Muscle of leg (tissue), 11 donors: ENCODE data around the gene PHTF2. TPM values are rescaled to one million over a fixed set of nuclear protein-coding genes. Genes with fewer than 3 reads are reported as not detected.
A peak's percentile ranks its signal among the peaks of the same experiment; 100 is the strongest.

Experiments
- DNase-seq: peaks from one replicate; pipeline ENCODE4 v3.0.0; 2013
- H3K27ac ChIP-seq: one replicate; pipeline ENCODE4 v1.5.1; 2013; ENCODE audit warnings: mild to moderate bottlenecking, low read length, control low read depth
- H3K27me3 ChIP-seq: one replicate; pipeline ENCODE4 v1.6.1; 2013; ENCODE audit warnings: low read length; ENCODE audit not compliant: control insufficient read depth, insufficient read depth
- H3K36me3 ChIP-seq: one replicate; pipeline ENCODE4 v1.6.1; 2013; ENCODE audit warnings: low read length; ENCODE audit not compliant: control insufficient read depth, insufficient read depth
- H3K4me1 ChIP-seq: one replicate; pipeline ENCODE4 v1.6.1; 2013; ENCODE audit warnings: low read length; ENCODE audit not compliant: control insufficient read depth, insufficient read depth
- H3K4me3 ChIP-seq: one replicate; pipeline ENCODE4 v1.5.1; 2013; ENCODE audit warnings: low read length, control low read depth
- H3K9me3 ChIP-seq: replicated peaks from 2 replicates; pipeline ENCODE4 v1.6.1; 2013; ENCODE audit warnings: low read depth, low read length; ENCODE audit not compliant: control insufficient read depth
- WGBS: methylation state at CpG from one replicate; pipeline ENCODE4 v1.1.5; 2013; ENCODE audit warnings: missing lambda C conversion rate; ENCODE audit not compliant: insufficient coverage; 5-methylcytosine and 5-hydroxymethylcytosine counted together
- polyA plus RNA-seq, 8 donors: library from polyadenylated mRNA; unstranded; fragments of 120-200 nt; gene quantifications; one replicate each; pipeline versions ENCODE4 v1.2.1 to v1.2.3, GENCODE V29; 2013; ENCODE audit warnings: inconsistent platforms in 1 of 8, low replicate concordance in 1 of 8; ENCODE audit not compliant: insufficient read length in 8 of 8, insufficient read depth in 1 of 8
- total RNA-seq: library from RNA; stranded (reverse); fragments of 120-200 nt; gene quantifications from one replicate; pipeline ENCODE4 v1.2.4, GENCODE V29; 2013

PHTF2 gene
- total and polyA plus RNA-seq, 9 donors: 10.5 to 21.7 (median 18.6) TPM

DNA sequence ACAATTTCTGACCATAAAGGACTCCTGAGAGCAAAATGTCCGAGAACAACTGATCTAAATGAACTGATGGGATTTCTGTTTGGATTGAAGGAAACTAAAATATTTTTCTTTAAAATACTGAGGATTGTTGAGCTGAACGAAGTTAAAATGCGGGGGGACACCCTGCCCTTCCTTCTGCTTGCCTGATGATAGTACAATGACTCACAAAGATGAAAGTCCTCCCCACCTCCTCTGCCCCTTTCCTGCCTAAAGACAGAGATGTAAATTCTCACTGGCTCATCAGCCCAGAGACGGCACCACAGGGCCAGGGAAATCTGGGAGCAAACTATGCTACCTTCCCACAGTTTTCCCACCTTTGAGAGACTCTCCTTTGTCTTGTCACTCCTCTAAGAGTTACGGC is 180.6 kb downstream of the PHTF2 start:
- H3K4me3 ChIP-seq: no peak overlapping the region
- no peaks in the 10 kb centered on the region for H3K27me3 ChIP-seq
- no peak overlapping the region for H3K27ac ChIP-seq
- H3K4me1 ChIP-seq: no peaks in the 10 kb centered on the region
- no peaks in the 10 kb centered on the region for H3K36me3 ChIP-seq
- DNase-seq: no peak
- no peaks in the 10 kb centered on the region for H3K9me3 ChIP-seq
- whole genome bisulfite sequencing: 82% methylated on average over 2 of the region's 5 CpGs

DNA sequence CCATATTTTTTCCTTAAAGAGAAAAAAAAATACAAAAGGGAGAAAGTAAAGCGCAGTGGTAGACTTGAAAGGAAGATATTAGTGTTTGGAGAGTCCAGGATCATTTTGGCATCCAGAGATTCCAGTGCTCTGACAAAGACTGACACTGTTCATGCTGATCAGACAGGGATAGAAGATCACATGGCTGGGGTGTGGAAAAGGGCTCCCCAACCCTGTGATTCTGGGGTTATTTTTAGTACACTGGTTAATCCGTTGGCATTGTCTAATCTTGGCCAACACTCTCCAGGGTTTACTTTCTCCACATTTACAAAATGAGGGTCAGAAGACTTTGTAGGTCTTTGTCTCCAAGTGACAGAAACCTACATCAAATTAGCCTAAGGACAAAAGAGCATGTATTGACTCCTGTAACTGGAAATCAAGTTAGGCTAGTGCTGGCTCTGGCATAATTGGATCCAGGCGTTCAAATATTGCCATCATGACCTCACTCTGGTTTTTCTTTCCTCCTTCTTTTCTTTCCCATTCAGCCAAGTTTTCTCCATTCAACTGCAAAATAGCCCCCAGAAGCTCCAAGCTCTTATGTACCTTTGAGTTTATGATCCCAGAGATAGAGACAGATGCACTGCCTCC is 181.6 kb downstream of the PHTF2 start:
- no peaks in the 10 kb centered on the region for H3K36me3 ChIP-seq
- H3K9me3 ChIP-seq: no peaks in the 10 kb centered on the region
- no peak for DNase-seq
- no peaks in the 10 kb centered on the region for H3K4me1 ChIP-seq
- H3K4me3 ChIP-seq: no peak overlapping the region
- H3K27ac ChIP-seq: no peak overlapping the region
- no peaks in the 10 kb centered on the region for H3K27me3 ChIP-seq
- WGBS: 94% methylated on average over 2 of the region's 3 CpGs

DNA sequence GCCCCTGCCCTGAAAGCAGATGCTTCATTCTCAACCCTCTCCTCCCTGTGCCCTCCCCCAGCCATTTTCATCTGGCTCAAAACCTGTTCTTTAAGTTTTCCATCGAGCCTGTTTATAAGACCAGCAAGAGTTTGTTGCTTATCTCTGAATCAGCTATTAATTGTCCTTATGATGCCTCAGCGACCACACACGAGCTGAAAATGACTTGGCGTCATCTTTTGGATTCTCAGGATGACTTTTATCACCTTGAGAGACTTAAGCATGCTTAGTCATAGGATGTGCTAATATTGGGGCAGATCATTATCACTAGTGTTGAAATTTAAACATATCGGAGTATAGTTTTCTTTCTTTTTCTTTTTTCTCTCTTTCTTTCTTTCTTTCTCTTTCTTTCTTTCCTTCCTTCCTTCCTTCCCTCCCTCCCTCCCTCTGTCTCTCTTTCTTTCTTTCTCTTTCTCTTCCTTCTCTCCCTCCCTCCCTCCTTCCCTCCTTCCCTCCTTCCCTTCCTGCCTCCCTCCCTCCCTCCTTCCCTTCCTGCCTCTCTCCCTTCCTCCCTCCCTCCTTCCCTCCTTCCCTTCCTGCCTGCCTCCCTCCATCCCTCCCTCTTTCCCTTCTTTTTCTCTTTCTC is 184.5 kb downstream of the PHTF2 start:
- H3K4me1 ChIP-seq: no peaks in the 10 kb centered on the region
- H3K27me3 ChIP-seq: no peaks in the 10 kb centered on the region
- 83% methylated on average over 1 of the region's 5 CpGs for WGBS
- H3K36me3 ChIP-seq: no peaks in the 10 kb centered on the region
- no peak overlapping the region for H3K27ac ChIP-seq
- H3K9me3 ChIP-seq: no peaks in the 10 kb centered on the region
- no peak for DNase-seq
- H3K4me3 ChIP-seq: no peak overlapping the region

DNA sequence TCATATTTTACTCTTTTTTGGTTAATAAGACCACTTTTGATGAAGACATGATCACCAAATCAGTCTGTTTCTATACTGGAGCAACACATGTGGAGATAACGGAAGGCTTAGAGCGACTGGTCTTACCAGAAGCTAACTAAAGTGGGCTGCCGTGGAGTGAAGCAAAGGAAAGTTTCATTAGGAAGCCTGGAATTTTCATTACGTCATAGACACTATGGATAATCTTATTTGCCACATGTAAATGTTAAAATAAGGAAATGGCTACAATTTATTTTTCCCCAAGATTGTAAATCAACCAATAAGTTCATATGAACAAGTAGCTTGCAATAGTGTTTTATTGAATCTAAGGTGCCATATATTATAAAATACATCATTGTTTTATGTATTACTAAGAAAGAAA is 185.4 kb downstream of the PHTF2 start:
- H3K4me1 ChIP-seq: no peaks in the 10 kb centered on the region
- no peak overlapping the region for H3K4me3 ChIP-seq
- no peaks in the 10 kb centered on the region for H3K27me3 ChIP-seq
- 100% methylated on average over 1 of the region's 4 CpGs for WGBS
- no peaks in the 10 kb centered on the region for H3K9me3 ChIP-seq
- DNase-seq: no peak
- no peaks in the 10 kb centered on the region for H3K36me3 ChIP-seq
- H3K27ac ChIP-seq: no peak overlapping the region

DNA sequence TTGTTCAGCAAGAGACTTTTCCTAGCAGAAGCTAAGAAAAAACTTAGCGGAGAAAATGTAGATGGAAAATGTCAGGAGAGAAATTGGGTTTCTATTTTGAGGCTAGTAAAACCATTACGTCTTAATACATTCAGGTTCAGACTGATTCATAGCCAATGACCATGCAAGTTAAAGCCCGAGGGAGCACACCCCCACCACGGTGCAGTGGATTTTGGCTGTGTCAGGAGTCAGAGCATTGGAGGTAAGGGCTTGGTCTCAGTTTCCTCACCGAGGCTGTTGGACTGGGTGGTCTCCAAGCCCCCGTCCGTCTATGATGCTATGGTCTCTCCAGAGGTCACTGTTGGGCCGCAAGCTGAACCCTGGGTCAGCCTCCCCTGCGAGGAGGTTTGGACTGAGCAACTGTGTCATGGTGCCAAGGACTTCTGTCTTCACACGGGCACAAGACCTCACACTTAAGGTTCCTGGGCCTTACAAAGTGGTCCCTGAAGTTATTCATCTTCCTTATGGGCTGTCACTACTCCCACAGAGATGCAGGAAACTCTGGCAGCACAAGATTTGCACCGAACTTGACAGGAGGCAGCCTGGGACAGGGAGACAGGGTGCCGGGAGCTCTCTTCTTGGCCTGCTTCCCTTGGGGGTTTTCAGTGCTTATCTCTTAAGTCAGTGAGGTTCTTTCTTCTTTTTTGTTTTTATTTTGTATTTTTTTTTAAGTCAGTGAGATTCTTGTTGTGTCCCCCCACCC is 186.8 kb downstream of the PHTF2 start:
- no peaks in the 10 kb centered on the region for H3K27me3 ChIP-seq
- no peak overlapping the region for H3K4me3 ChIP-seq
- DNase-seq: no peak
- H3K4me1 ChIP-seq: no peaks in the 10 kb centered on the region
- no peaks in the 10 kb centered on the region for H3K9me3 ChIP-seq
- WGBS: 82% methylated on average over 7 of the region's 12 CpGs
- H3K27ac ChIP-seq: no peak overlapping the region
- H3K36me3 ChIP-seq: no peaks in the 10 kb centered on the region

DNA sequence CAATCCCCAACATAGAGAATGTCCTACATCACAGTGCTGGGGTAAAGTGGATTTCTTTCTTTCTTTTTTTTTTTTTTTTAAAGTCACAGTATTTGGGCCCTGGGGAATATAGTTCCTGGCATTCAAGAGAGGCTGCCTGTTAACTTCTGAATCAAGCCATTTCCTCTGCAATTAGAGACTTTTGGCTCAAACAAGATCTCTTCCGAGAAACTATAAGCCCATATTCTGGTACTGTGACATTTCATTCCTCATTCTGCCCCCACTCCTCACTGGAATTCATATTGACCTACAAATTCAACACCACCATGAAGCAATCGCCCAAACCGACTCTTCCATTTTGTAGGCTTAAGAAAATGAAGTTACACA is 187.4 kb downstream of the PHTF2 start:
- H3K27ac ChIP-seq: no peak overlapping the region
- H3K27me3 ChIP-seq: no peaks in the 10 kb centered on the region
- no peaks in the 10 kb centered on the region for H3K4me1 ChIP-seq
- peak; percentile 37 for DNase-seq
- H3K9me3 ChIP-seq: no peaks in the 10 kb centered on the region
- no peaks in the 10 kb centered on the region for H3K36me3 ChIP-seq
- no peak overlapping the region for H3K4me3 ChIP-seq
- 9% methylated on average over 1 of the region's 3 CpGs for WGBS

DNA sequence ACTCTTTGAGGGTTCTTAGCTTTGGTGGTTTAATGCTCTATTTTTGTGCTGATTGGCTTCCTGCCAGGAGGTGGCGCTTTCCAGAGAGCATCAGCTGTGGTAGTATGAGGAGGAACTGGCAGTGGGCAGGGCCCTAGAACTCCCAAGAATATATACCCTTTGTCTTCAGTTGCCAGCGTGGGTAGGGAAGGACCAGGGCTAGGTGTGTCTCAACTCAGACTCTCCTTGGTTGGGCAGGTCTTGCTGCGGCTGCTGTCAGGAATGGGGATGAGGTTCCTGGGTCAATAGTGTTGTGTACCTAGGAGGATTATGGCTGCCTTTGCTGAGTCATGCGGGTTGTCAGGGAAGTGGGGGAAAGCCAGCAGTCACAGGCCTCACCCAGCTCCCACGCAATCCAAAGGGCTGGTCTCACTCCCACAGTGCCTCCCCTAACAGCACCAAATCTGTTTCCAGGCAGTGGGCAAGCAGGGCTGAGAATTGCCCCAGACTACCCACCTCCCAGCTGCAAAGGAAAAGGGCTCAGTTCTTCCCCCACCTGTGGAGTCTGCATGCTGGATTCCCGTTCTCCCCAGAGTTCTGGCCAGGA is 191.5 kb downstream of the PHTF2 start:
- Histone ChIP-seq H3K4me1 (no peaks in the 10 kb centered on the region), H3K9me3 (no peaks in the 10 kb centered on the region), H3K27ac (no peak overlapping the region), H3K27me3 (no peaks in the 10 kb centered on the region), H3K36me3 (no peaks in the 10 kb centered on the region), H3K4me3 (no peak overlapping the region)
- DNase-seq: no peak
- WGBS: 75% methylated on average over 4 of the region's 6 CpGs

DNA sequence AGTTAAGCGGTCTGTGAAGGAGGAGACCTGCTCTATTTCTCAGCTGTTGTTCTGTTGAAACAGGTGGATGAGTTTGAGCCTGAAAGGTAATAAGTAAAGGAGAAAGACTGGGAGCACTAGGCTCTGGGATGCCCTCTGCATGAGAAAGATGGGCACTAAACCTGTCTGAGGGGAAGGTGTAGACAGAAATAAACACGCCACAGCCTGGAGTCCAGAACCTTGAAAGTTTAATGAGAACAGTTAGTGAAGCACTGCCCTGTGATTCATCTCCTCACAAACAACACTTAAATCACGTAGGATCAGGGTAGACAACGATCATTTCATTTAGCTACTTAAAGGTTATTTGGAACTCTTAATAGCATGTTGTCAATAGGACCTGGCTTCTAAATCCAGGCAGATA is 193.1 kb downstream of the PHTF2 start:
- WGBS: 100% methylated on average over 1 of the region's 4 CpGs
- DNase-seq: no peak
- no peaks in the 10 kb centered on the region for H3K36me3 ChIP-seq

DNA sequence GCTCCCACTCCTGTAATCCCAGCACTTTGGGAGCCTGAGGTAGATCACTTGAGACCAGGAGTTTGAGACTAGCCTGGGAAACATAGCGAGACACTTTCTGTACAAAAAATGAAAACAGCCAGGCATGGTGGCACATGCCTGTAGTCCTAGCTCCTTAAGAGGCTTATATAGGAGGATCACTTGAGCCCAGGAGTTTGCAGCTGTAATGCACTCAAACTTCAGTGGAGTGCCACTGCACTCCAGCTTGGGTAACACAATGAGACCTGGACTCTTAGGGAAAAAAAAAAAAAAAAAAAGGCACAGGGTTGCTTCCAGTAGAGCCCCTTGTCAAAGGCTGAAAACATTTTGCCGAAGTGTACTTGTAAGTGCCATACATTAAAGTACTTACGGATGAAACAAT is 195.3 kb downstream of the PHTF2 start:
- Histone ChIP-seq H3K4me1 (no peaks in the 10 kb centered on the region), H3K4me3 (no peak overlapping the region), H3K36me3 (no peaks in the 10 kb centered on the region), H3K9me3 (no peaks in the 10 kb centered on the region), H3K27ac (no peak overlapping the region), H3K27me3 (no peaks in the 10 kb centered on the region)
- 90% methylated on average over 1 of the region's 3 CpGs for WGBS
- no peak for DNase-seq

More for the DNA sequence above, 193.1 kb downstream of the PHTF2 start:
- H3K27me3 ChIP-seq: no peaks in the 10 kb centered on the region
- no peak overlapping the region for H3K4me3 ChIP-seq
- no peak overlapping the region for H3K27ac ChIP-seq
- H3K9me3 ChIP-seq: no peaks in the 10 kb centered on the region
- H3K4me1 ChIP-seq: no peaks in the 10 kb centered on the region

DNA sequence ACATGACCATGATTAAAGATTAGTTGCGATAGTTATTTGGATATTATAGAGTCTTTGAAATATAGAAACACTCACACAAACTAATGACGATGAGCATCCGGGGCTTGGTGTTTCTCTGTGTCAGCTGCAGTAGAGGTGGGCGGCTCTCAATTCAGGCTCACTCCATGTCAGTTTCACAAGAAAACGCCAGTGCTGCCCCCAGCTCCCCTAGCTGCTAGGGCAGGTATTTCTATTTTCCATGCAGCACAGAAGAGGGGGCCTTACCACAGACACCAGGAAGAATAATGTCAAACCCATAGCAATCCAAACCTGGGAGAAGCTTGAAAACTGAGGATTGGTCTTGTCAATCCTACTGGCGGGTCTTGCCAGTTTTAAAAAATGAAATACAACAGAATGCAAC is 197.1 kb downstream of the PHTF2 start:
- H3K27me3 ChIP-seq: no peaks in the 10 kb centered on the region
- 20% methylated on average over 2 of the region's 6 CpGs for WGBS
- H3K4me3 ChIP-seq: no peak overlapping the region
- no peak overlapping the region for H3K27ac ChIP-seq
- H3K4me1 ChIP-seq: no peaks in the 10 kb centered on the region
- no peaks in the 10 kb centered on the region for H3K9me3 ChIP-seq
- DNase-seq: no peak
- no peaks in the 10 kb centered on the region for H3K36me3 ChIP-seq
